Common myeloid progenitor, CD34-positive (primary cell): Measurements from ENCODE around the gene ANKRD52.
A peak's percentile ranks its signal among the peaks of the same experiment; 100 is the strongest.

Experiments used
- CTCF ChIA-PET: fragments of 350-600 bp; sonication (Branson Sonifier 250); formaldehyde crosslinking; loops from one replicate; lab custom pipeline; 2021; ENCODE audit warnings: antibody characterized with exemption; lab: Charles Lee
- POLR2A ChIA-PET: fragments of 350-600 bp; sonication (Branson Sonifier 250); formaldehyde crosslinking; loops from one replicate; lab custom pipeline; 2021; ENCODE audit warnings: antibody characterized with exemption; lab: Charles Lee
- DNase-seq, 3 donors: peaks; one replicate each; pipeline versions ENCODE4 v3.0.0 to v3.0.0-alpha.2; 2013
- H3K27ac ChIP-seq, 2 experiments: 1 replicate in 1 of 2; 2 replicates in 1 of 2; pipeline ENCODE4 v1.7.0; 2013; ENCODE audit warnings: inconsistent platforms in 2 of 2, low read length in 2 of 2, mild to moderate bottlenecking in 2 of 2, low read depth in 1 of 2, moderate library complexity in 1 of 2; ENCODE audit not compliant: severe bottlenecking in 2 of 2, insufficient read depth in 1 of 2, poor library complexity in 1 of 2
- H3K27me3 ChIP-seq, 5 experiments: replicated peaks in 2 of 5; 1 replicate in 3 of 5; 2 replicates in 2 of 5; pipeline versions ENCODE4 v1.6.1 to v1.7.0; 2013; ENCODE audit warnings: low read length in 4 of 5, mild to moderate bottlenecking in 2 of 5, moderate library complexity in 2 of 5, inconsistent platforms in 1 of 5; ENCODE audit not compliant: insufficient read depth in 5 of 5, control insufficient read depth in 4 of 5
- H3K36me3 ChIP-seq, 4 experiments: 1 replicate in 2 of 4; 2 replicates in 2 of 4; pipeline versions ENCODE4 v1.6.1 to v1.7.0; 2013; ENCODE audit warnings: low read length in 3 of 4, control low read depth in 1 of 4, mild to moderate bottlenecking in 1 of 4; ENCODE audit not compliant: control insufficient read depth in 4 of 4, insufficient read depth in 4 of 4
- H3K4me1 ChIP-seq, 4 experiments: 1 replicate in 3 of 4; 2 replicates in 1 of 4; pipeline versions ENCODE4 v1.6.1 to v1.7.1; 2013; ENCODE audit warnings: low read length in 3 of 4, mild to moderate bottlenecking in 3 of 4, control low read depth in 1 of 4, inconsistent platforms in 1 of 4, moderate library complexity in 1 of 4; ENCODE audit not compliant: control insufficient read depth in 4 of 4, insufficient read depth in 4 of 4; ENCODE audit errors: control extremely low read depth in 1 of 4
- H3K4me3 ChIP-seq, 7 experiments: 1 replicate in 4 of 7; 2 replicates in 3 of 7; pipeline versions ENCODE4 v1.5.1 to v1.7.0; 2013; ENCODE audit warnings: mild to moderate bottlenecking in 7 of 7, low read length in 6 of 7, moderate library complexity in 6 of 7, inconsistent platforms in 2 of 7, low read depth in 2 of 7, control low read depth in 1 of 7; ENCODE audit not compliant: insufficient read depth in 4 of 7, control insufficient read depth in 1 of 7; ENCODE audit errors: extremely low read depth in 1 of 7
- H3K9me3 ChIP-seq, 5 experiments: 1 replicate in 4 of 5; 2 replicates in 1 of 5; pipeline versions ENCODE4 v1.6.1 to v1.7.1; 2013; ENCODE audit warnings: low read length in 4 of 5, mild to moderate bottlenecking in 2 of 5, inconsistent platforms in 1 of 5, low read depth in 1 of 5, moderate library complexity in 1 of 5; ENCODE audit not compliant: control insufficient read depth in 4 of 5, insufficient read depth in 2 of 5; ENCODE audit errors: control extremely low read depth in 1 of 5
- WGBS: methylation state at CpG from one replicate; pipeline ENCODE4 v1.1.5; 2013; ENCODE audit not compliant: insufficient coverage; 5-methylcytosine and 5-hydroxymethylcytosine counted together

Gene ANKRD52

DNA sequence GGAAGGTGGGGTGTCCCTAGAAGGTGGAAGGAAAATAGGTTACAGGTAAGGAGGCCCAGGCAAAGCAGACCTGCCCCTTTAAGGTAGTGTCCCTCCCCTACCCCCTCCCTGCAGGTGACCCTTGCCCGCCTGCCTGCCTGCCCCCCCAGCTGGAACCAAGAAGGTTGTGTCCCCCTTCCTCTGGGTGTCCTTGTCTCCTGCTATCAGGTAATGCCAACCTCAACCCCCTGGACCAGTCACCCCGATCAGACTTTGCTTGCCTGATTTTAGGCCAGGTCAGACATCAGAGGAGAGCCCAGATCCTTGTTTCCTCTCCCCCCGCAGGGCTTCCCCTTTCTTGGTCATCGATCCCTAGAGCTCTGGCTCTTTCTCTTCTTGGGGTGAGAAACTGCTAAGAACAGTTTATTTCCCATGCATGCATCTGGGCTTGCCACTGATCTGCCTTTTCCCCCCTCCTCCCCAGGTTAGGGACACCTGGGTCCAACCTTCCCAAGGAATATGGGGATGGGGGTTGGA, 28.2 kb downstream of the ANKRD52 start, which contains the start of gene SLC39A5:
Gene SLC39A5 (plus strand): TSS at position 136 of the 516 bp plus-strand sequence. CDS start 1,224 bp downstream, outside the sequence.
- Histone ChIP-seq H3K36me3 (peaks cover 0 to 9% (median 7%) of the 10 kb centered on the region in 4 experiments), H3K27ac (no peak within 1 kb of the TSS), H3K27me3 (no peaks in the 10 kb centered on the region), H3K9me3 (no peaks in the 10 kb centered on the region), H3K4me1 (peaks cover 0 to 4% (median 1%) of the 10 kb centered on the region in 4 experiments), H3K4me3 (no peak within 1 kb of the TSS)
- WGBS: 33% methylated on average over 1 of the region's 4 CpGs
- peak in 2 of 3 donors; percentile 16 to 22 for DNase-seq
- ChIA-PET CTCF (interaction anchor here (1.2 to 4.8 kb wide), 2 partner anchors 24 to 28 kb away, joined by 3 to 26 read pairs; partner anchors contain the start of gene ANKRD52), POLR2A (interaction anchor here (0.6 kb wide), 1 partner anchor 183 kb away, joined by 7 read pairs; no protein-coding TSS in a partner anchor)

DNA sequence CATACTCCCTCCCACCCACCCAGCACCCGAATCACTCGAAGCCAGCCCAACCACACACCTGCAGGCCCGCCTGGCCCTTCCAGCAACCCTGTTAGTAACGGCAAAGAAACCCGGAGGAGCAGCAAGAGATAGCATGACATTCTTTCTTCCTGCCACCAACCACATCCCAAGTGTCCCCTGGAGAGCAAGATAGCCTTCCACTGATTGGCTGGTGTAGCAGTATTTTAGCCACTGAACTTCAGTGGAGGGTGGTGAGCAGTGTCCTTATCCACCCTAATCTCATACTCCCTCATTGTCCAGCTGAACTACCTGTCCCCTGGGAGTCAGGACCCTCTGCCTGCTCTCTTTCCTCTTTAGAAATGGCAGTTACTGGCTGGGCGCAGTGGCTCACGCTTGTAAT, 29.1 kb downstream of the ANKRD52 start:
- Histone ChIP-seq H3K4me1 (peaks cover 0 to 11% (median 7%) of the 10 kb centered on the region in 4 experiments), H3K27ac (no peak overlapping the region), H3K4me3 (no peak overlapping the region), H3K9me3 (no peaks in the 10 kb centered on the region), H3K27me3 (no peaks in the 10 kb centered on the region), H3K36me3 (peaks cover 0 to 9% (median 7%) of the 10 kb centered on the region in 4 experiments)
- WGBS: 98% methylated on average over 4 of the region's 7 CpGs
- ChIA-PET CTCF (interaction anchor here (4.6 kb wide), 1 partner anchor 22 kb away, joined by 39 read pairs; no protein-coding TSS in a partner anchor), POLR2A (no interaction called here)
- DNase-seq: no peak

GRCh38 chr12:56224954-56225353, 33.2 kb downstream of the ANKRD52 start:
- WGBS: 87% methylated on average over 8 of the region's 11 CpGs
- Histone ChIP-seq H3K9me3 (no peaks in the 10 kb centered on the region), H3K36me3 (peaks cover 0 to 9% (median 6%) of the 10 kb centered on the region in 4 experiments), H3K27ac (peak overlapping the region in 1 of 2 experiments; percentile 83), H3K27me3 (no peaks in the 10 kb centered on the region), H3K4me1 (peaks cover 9 to 44% (median 39%) of the 10 kb centered on the region in 4 experiments), H3K4me3 (peak overlapping the region in 6 of 7 experiments; percentile 75 to 89 (median 85))
- CTCF ChIA-PET: interaction anchor here (0.7 to 4.6 kb wide), 4 partner anchors 18 to 107 kb away, joined by 3 to 39 read pairs (median 3); partner anchors contain the start of gene ZC3H10
- peak in 1 of 3 donors; percentile 11 for DNase-seq
- POLR2A ChIA-PET: no interaction called here

DNA sequence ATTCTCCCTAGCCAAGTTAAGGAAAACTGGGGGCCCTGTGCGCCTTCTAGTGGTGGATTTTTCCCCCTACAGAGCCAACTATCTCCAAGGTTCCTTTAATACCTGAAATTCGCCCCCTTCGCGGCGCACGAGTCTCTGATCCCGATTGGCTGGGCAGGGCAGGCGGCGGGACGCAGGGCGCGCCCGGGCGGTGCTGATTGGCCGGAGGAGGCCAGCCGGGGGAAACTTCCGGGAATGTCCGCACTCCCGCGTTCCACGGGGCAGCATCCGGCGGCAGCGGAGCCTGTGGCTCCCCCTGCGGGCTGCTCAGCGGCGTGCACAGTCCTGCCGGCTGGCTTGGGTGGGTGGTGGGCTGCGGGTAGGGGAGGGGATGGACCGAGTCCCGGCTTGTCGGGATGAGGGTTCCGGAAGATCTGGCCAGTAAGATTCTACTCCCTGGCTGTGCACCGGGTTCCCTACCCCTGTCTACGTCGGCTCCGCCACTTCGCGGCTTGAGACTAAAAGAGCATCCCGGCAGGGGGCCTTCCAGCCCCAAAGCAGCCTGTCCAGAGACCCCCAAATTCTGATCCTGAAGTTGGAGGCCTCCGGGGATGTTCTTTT, 34.0 kb downstream of the ANKRD52 start, which contains the start of gene NABP2:
Gene NABP2 (plus strand): TSS at position 241 of the 600 bp plus-strand sequence. CDS start 515 bp downstream, outside the sequence.
- peak within 1 kb of the TSS in 1 of 2 experiments; percentile 83 for H3K27ac ChIP-seq
- H3K4me3 ChIP-seq: peak within 1 kb of the TSS; percentile 37 to 89 (median 83)
- no peaks in the 10 kb centered on the region for H3K9me3 ChIP-seq
- peaks cover 0 to 9% (median 5%) of the 10 kb centered on the region in 4 experiments for H3K36me3 ChIP-seq
- no peaks in the 10 kb centered on the region for H3K27me3 ChIP-seq
- under 1% methylated on average over 33 of the region's 41 CpGs for WGBS
- peak; percentile 96 for DNase-seq
- POLR2A ChIA-PET: no interaction called here
- CTCF ChIA-PET: interaction anchor here (4.3 to 4.6 kb wide), 2 partner anchors 17 to 33 kb away, joined by 24 to 39 read pairs; partner anchors contain the start of gene ANKRD52
- peaks cover 9 to 49% (median 42%) of the 10 kb centered on the region in 4 experiments for H3K4me1 ChIP-seq

GRCh38 chr12:56223571-56224101, 34.5 kb downstream of the ANKRD52 start:
- WGBS: 17% methylated on average over 9 of the region's 15 CpGs
- peak in 1 of 3 donors; percentile 6 for DNase-seq
- peaks cover 0 to 7% (median 4%) of the 10 kb centered on the region in 4 experiments for H3K36me3 ChIP-seq
- H3K27ac ChIP-seq: peak overlapping the region in 1 of 2 experiments; percentile 69
- peaks cover 9 to 49% (median 42%) of the 10 kb centered on the region in 4 experiments for H3K4me1 ChIP-seq
- no peaks in the 10 kb centered on the region for H3K27me3 ChIP-seq
- H3K9me3 ChIP-seq: no peaks in the 10 kb centered on the region
- POLR2A ChIA-PET: interaction anchor here (0.6 to 1.2 kb wide), 2 partner anchors 21 to 35 kb away, joined by 3 to 4 read pairs; partner anchors contain the start of gene SMARCC2
- H3K4me3 ChIP-seq: peak overlapping the region in 6 of 7 experiments; percentile 52 to 89 (median 85)
- CTCF ChIA-PET: interaction anchor here (0.6 to 4.3 kb wide), 7 partner anchors 13 to 240 kb away, joined by 3 to 103 read pairs (median 24); partner anchors contain the start of genes ANKRD52, SMARCC2 and ZC3H10

DNA sequence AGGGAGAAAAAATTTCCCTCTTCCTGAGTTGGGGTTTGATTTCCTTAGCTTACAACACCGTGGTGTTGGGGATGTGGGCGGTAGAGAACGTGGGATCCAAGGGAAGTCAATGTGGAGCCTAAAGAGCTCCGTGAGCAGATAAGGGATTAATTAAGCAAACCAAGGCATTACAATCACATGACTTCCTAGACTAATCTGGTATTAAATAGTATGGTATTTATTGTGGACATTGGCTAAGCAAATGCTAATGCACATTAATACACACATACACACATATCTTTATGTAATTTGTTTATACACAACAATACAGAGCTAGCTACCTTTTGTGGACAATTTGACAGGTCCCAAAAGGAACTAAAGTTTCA, 35.7 kb downstream of the ANKRD52 start:
- Histone ChIP-seq H3K27ac (peak overlapping the region; percentile 98 to 99), H3K27me3 (no peaks in the 10 kb centered on the region), H3K4me3 (peak overlapping the region; percentile 73 to 99 (median 94)), H3K4me1 (peaks cover 9 to 49% (median 42%) of the 10 kb centered on the region in 4 experiments), H3K36me3 (peaks cover 0 to 7% (median 3%) of the 10 kb centered on the region in 4 experiments), H3K9me3 (no peaks in the 10 kb centered on the region)
- WGBS: no CpG with 5 or more reads among the region's 4 CpGs
- POLR2A ChIA-PET: interaction anchor here (0.8 to 2.9 kb wide), 9 partner anchors 15 to 112 kb away, joined by 4 to 21 read pairs (median 4); partner anchors contain the start of genes ESYT1, MYL6B, SMARCC2 and ZC3H10
- CTCF ChIA-PET: interaction anchor here (0.9 to 4.3 kb wide), 15 partner anchors 9 to 241 kb away, joined by 3 to 103 read pairs (median 5); partner anchors contain the start of genes ANKRD52, ESYT1, SMARCC2 and ZC3H10
- DNase-seq: no peak
